Hypothalamus (tissue), 51 donors: ENCODE data around the gene ADAMTS17.
"Not testable (repeated sequence)": the region's sequence is repeated elsewhere in the genome, so short reads cannot be mapped to it uniquely, and the experiment has no call there.

ENCODE experiments used
- DNase-seq, 51 donors: peaks; one replicate each; lab custom pipeline; 2025; lab: John Stamatoyannopoulos, UW

The ADAMTS17 gene

DNA sequence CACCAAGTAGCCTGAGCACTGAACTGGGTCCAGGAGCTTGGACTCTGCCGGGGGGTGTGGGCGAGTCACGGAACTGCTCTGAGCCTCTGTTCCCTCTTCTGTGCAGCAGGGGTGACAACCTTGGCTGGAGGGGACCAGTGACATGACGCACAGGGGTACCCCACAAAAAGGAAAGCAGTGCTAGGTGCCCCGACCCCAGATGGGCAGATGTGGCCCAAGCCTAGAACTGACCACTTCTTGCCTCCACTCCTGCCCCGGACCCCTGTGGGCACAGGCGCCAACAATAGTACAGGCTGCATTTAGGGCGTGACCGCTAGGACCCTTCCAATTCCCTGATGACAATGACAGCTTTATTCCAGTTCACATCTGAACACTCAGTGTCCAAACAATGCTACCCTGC, 352.7 kb downstream of the ADAMTS17 start:
- DNase-seq, result no peak

- no peak for DNase-seq
Observed at GRCh38 chr15:99987701-99988100, 354.1 kb downstream of the ADAMTS17 start.

- DNase-seq, result no peak
Observed at GRCh38 chr15:99987119-99987506, 354.7 kb downstream of the ADAMTS17 start.

DNA sequence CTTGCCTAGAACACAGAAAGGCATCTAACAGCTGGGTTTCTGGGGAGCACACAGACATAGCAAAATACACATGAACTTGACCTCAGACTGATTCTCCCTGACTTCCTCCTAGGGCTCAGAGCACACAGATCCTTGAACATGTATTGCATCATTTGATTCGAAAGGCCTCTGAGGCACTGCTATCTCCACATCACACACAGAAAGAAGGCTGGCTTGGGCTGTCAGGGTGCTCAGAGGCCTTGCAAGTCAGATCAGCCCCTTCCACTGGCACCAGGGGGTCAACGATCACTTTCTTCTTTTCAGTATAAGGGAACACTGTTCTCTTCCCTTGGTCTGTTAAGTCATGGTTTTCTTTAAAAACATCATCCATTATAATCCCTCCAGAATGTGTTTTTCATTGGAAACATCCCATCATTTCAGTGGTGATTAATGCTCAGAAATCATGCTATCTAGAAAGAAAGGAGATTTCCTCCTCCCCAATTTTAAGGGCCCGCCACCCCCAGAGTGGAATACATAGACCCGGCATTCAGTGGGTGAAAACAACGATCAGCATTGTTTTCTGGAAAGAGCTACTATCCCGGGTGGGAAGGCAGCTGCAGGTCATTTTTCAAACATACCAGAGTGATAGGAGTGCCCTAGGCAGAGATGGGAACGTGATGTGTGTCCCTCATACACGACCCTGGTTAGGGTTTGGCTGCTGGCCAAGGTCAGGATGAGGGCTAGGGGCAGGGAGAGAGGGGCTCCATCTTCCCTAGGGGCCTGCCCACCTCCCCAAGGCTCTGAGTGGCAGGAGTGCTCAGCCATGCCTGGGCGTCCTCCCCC, 355.3 kb downstream of the ADAMTS17 start:
- peak in 20 of 51 donors; percentile 5 to 75 (median 25) for DNase-seq

DNA sequence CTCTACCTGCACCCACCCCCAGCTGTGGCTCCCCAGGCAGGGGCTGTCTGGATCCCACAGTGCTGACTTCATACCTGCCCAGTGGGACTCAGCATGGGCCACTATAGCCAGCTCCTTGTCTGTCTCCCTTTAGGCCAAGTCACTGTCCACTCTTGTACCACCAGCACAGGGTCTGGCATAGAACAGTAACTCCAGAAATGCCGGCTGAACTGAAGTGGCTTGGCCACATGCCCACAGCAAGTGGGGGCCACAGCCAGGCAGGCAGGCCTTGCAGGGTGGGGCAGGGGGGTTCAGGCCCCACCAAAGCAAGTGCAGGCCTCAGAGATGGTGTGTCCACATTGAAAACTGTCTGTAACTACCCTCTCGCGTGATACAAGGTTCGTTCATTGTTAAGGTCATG, 355.9 kb downstream of the ADAMTS17 start:
- no peak for DNase-seq

GRCh38 chr15:99984491-99985243, 357.1 kb downstream of the ADAMTS17 start:
- no peak for DNase-seq

GRCh38 chr15:99983886-99984286, 357.9 kb downstream of the ADAMTS17 start:
- DNase-seq, result no peak

- DNase-seq, result no peak
Observed at GRCh38 chr15:99983171-99983885, 358.4 kb downstream of the ADAMTS17 start.

DNA sequence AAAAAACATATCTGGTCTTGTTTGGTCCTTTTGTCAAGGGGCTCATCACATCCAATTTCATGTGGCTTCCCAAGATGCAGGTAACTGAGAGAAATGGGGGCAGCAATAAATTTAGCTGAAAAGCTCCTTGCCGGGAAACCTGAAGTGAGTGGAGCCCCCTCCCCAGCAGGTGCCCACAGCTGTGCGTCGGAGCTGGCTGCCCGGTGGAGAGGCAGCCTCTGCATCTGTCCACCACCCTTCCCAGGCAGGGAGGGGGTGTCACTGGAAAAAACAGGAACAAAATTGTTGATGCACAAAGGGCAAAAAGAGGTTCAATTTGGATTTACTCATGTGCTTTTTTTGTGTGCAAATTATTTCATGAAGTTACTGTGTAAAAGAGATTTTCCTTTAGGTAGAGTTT, 359.1 kb downstream of the ADAMTS17 start:
- DNase-seq, result no peak

- DNase-seq, result no peak
Observed at GRCh38 chr15:99981839-99982658, 359.7 kb downstream of the ADAMTS17 start.

DNA sequence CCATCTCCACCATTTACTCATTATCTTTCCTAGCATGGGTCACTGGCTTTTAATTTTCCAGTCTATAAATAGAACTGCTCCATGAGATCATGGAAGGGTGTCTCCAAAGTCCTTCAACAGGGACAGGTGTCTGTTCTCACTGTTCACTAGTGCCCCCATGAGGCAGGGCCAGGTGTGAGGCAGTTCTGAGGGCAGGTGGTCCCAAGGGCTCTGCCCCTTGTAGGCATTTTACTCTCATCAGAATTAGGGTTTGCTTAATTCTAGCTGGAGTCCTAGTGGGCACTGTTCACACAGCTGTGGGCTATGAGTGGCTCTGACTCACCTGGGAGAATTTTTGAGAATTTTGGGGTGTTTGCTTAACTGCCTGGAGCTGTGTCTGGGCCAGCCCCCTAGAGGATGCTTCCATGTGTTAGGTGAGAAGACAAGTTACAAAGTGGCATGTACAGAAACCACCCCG, 360.6 kb downstream of the ADAMTS17 start:
- no peak for DNase-seq

GRCh38 chr15:99980752-99981151, 361.0 kb downstream of the ADAMTS17 start:
- no peak for DNase-seq

- DNase-seq, result not testable (repeated sequence)
Observed at GRCh38 chr15:99979886-99980285, 361.9 kb downstream of the ADAMTS17 start.

- no peak for DNase-seq
Observed at GRCh38 chr15:99979371-99979770, 362.4 kb downstream of the ADAMTS17 start.

- no peak for DNase-seq
Observed at GRCh38 chr15:99978426-99978825, 363.3 kb downstream of the ADAMTS17 start.

DNA sequence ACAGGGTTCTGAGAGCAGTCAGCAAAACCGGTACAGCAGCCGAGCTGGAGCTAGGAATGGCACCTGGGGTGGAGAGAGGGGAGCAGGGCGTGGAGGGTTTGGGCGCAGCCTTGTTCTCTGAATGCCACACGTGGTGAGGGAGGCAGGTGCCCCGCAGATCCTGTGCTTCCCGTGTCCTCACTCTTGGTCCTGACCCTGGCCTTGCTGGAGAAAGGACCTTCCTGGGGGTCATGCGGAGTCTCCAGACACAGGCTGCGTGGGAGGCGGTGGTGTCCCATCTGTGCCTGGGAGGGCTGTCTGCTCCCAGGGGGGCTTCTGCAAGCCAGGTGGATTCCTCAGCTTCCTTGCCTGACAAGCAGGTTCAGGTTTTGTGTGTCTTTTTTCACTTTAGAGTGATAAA, 363.8 kb downstream of the ADAMTS17 start:
- DNase-seq, result no peak

- no peak for DNase-seq
Observed at GRCh38 chr15:99976811-99977271, 364.9 kb downstream of the ADAMTS17 start.

- no peak for DNase-seq
Observed at GRCh38 chr15:99976000-99976399, 365.8 kb downstream of the ADAMTS17 start.

GRCh38 chr15:99974246-99974645, 367.5 kb downstream of the ADAMTS17 start:
- no peak for DNase-seq

DNA sequence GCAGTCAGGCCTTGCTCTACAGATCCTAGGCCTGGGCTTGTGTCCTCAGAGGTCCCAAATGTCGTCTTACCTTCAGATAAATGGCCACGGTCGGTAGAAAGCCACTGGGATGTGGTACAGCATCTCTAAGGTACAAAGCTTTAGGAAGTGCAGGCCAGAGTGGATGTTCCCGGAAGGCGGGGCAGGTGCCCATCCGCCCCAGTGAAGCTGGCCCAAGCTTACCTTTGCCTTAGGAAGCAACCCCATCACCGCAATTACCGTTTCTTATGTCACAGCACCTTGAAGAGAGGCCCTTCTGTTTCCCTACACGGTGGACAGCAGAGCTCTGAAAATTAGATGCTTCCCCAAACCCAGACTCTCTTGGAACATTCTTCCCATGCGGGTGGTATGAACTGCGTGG, 368.4 kb downstream of the ADAMTS17 start:
- DNase-seq, result no peak
